Gastrocnemius medialis (tissue), 4 donors: ENCODE results near the gene DIPK1B.

Experiments
- POLR2A ChIP-seq, 2 donors: fragments of 450-650 bp; IDR thresholded peaks; one replicate each; pipeline ENCODE4 v1.6.1; 2017; ENCODE audit warnings: antibody characterized with exemption in 2 of 2, mild to moderate bottlenecking in 2 of 2, moderate library complexity in 2 of 2
- TF ChIP-seq, protein P1 (sequence below), 5 experiments: fragments of 450-650 bp in 3 of 5; fragments of 200-600 bp in 2 of 5; sonication (generic) in 2 of 5; IDR thresholded peaks in 4 of 5; conservative IDR thresholded peaks in 1 of 5; 1 replicate in 4 of 5; 2 replicates in 1 of 5; pipeline ENCODE4 v1.5.1; 2016 to 2019; ENCODE audit warnings: antibody characterized with exemption in 5 of 5, mild to moderate bottlenecking in 3 of 5, moderate library complexity in 3 of 5

DNA sequence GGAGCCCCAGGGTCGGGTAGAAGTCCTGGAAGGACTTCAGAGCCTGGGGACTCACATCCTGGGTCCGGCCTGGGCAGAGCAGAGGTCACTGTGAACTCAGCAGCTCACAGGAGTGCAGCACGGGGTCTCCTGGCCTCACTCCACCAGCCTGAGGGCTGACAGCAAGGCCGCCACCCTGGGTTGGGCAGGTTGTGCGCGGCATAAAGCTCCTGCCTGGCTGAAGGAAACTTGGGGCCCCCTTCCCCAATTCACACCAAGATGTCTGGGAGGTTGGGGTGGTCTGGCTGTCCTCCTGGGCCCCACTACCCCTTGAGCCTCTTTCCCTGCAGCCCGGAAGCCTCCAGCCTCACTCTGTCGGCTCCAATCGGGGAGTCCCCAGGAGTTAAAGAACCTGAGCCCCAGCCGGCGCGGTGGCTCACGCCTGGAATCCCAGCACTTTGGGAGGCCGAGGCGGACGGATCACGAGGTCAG lies 49.9 kb downstream of the DIPK1B start:
- TF ChIP-seq, protein P1, sequence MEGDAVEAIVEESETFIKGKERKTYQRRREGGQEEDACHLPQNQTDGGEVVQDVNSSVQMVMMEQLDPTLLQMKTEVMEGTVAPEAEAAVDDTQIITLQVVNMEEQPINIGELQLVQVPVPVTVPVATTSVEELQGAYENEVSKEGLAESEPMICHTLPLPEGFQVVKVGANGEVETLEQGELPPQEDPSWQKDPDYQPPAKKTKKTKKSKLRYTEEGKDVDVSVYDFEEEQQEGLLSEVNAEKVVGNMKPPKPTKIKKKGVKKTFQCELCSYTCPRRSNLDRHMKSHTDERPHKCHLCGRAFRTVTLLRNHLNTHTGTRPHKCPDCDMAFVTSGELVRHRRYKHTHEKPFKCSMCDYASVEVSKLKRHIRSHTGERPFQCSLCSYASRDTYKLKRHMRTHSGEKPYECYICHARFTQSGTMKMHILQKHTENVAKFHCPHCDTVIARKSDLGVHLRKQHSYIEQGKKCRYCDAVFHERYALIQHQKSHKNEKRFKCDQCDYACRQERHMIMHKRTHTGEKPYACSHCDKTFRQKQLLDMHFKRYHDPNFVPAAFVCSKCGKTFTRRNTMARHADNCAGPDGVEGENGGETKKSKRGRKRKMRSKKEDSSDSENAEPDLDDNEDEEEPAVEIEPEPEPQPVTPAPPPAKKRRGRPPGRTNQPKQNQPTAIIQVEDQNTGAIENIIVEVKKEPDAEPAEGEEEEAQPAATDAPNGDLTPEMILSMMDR (IDR thresholded peaks at IDR 0.05 in 4 of 5, conservative IDR thresholded peaks at IDR 0.05 in 1 of 5): no peak
- TF ChIP-seq POLR2A (IDR thresholded peaks at IDR 0.05): no peak
